Raji (cell line): Measurements from ENCODE around the gene PHLDA3.

Experiments
- POLR2A ChIP-seq: IDR thresholded peaks from 2 replicates; pipeline ENCODE4 v1.6.1; 2011; ENCODE audit warnings: low read depth, low read length, control low read depth; ENCODE audit not compliant: insufficient read depth

Gene PHLDA3

DNA sequence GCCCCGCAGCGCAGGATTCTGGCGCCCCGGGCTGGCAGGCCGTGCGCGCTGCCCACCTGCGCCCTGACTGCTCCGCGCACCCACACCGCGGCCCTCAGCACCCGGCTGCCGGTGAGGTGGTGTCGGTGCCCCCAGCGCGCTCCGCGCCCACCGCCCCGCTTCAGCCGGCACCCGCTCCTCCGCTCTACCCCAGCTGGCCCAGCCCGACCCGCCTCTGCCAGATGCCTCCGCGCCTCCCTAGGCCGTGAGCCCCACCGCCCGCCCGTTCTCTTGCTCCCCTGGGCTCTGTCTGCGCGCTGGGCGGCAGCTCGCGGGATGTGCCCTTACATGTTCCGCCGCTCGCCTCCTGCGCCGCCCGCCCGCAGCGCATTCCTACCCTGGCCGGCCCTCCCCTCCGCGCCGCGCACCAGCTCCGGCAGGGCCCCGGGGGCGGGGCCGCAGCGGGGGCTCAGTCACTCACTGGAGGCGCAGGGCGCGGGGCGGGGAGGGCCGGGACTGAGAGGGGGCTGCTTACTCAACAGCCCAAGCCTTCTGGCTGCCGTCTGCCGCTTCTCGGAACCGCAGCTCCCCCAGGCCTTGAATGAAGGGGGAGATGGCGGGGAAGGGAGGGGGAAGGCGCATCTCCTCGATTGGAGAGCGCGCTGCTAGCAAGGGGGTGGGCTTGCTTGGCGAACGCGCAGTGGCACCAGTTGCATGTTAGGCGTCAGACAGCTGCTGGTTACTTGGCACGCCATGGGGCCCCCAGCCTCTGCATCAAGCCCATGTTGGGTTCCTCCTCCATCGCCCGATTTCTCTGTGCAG, at the start of gene PHLDA3:
Gene PHLDA3 (minus strand): TSS at position 345 of the 801 bp plus-strand sequence. CDS start 402 bp downstream, outside the sequence.
- no peak for TF ChIP-seq POLR2A

DNA sequence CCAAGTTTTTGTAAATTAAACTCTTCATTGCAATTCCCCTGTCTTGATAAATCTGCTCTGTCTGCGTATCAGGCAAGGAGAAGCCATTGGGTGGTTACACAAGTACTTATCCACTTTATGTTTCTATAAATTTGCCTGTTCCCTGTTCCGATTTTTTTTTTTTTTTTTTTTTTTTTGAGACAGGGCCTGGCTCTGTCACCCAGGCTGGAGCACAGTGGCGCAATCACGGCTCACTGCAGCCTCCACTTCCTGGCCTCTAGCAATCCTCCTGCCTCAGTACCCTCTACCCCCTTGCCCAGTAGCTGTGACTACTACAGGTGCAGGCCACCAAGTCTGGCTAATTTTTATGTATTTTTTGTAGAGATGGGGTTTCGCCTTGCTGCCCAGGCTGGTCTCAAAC, 49.1 kb upstream of the PHLDA3 start:
- no peak for TF ChIP-seq POLR2A

DNA sequence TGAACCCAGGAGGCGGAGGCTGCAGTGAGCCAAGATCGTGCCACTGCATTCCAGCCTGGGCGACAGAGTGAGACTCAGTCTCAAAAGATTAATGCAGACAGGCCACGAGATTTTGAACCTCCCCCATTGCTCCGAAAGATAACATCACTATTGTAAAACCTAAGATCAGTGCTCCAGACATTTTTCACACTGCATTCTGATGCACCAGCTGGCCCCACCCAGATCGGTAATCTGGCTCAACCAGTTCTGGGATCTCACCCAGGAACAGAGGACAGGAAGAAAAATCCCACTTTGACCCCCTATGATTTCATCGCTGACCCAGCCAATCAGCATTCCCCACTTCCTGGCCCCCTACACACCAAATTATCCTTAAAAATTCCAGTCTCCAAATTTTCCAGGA, 48.6 kb upstream of the PHLDA3 start:
- no peak for TF ChIP-seq POLR2A

DNA sequence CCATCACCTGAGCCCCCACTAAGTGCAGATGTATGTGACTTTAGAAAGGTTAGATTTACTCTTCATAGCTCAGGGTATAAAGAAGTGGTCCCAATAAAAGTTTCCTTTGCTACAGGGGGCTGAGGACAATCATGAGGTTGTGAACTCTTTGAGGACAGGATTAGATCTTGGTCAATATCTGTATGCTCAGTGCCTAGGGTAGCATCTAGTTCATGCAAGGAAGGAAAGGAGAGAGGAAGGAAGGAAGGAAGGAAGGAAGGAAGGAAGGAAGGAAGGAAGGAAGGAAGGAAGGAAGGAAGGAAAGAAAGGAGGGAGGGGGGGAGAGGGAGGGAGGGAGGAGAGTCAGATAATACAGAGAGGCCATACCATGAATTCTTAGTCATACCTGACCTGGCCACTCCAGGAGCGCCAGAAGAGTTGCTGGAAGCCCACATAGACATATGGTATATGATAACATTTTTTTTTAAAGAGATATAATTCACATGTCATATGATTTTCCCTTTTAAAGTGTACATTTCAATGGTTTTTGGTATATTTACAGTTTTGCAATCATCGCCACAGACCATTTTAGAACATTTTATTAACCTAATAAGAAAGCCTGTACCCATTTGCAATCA, 47.6 kb upstream of the PHLDA3 start:
- TF ChIP-seq POLR2A, result no peak

DNA sequence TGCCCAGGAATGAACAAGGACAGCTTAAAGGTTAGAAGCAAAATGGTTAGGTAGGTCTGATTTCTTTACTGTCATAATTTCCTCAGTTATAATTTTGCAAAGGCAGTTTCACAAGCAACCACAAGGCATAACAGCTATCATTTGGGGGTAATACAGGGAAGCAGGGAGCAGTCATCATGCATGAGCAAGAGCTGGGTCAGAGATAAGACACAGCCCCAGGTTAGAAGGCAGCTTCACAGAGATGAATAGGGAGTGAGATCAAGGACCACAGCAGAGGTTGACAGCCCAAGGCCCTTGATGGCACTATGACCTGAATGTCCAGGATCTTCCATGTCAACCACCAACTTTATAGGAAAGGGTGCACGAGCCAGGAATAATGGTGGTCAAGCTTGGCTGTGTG, 46.9 kb upstream of the PHLDA3 start:
- no peak for TF ChIP-seq POLR2A

DNA sequence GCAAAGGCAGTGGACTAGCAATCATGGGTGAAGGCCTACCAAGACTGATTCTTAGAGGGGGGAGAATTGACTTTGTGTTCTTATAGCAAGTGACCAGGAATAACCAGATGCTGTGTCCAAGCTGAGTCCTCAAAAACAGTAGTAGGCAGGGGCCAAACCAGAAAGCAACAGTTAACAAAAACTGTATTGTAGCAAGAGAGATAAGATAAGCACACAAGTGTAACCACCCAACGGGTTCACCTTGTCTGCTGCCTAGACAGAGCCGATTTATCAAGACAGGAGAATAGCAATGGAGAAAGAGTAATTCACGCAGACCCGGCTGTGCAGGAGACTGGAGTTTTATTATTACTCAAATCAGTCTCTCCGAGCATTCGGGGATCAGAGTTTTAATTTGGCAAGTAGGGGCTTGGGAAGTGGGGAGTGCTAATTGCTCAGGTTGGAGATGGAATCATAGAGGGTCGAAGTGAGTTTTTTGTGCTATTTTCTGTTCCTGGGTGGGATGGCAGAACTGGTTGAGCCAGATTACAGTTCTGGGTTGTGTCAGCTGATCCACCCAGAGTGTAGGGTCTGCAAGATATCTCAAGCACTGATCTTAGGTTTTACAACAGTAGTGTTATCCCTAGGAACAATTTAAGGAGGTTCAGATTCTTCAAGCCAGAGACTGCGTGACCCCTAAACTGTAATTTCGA, 46.2 kb upstream of the PHLDA3 start:
- no peak for TF ChIP-seq POLR2A

DNA sequence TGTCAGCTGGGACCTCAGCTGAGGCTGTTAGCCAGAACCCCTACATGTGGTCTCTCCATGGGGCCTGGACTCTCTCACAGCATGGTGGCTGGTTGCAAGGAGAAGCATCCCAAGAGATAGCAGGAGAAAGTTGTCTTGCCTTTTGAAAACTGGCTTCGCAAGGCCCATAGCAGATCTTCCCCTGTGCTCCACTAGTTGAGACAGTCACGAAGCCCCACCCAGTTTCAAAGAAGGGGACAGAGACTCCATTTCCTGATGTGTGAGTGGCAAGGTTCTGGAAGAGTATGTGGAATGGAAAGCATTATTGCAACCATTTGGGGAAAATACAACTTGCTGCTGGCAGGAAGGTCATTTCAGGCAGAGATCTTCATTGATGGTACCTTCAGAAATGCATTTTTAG, 45.5 kb upstream of the PHLDA3 start:
- no peak for TF ChIP-seq POLR2A

DNA sequence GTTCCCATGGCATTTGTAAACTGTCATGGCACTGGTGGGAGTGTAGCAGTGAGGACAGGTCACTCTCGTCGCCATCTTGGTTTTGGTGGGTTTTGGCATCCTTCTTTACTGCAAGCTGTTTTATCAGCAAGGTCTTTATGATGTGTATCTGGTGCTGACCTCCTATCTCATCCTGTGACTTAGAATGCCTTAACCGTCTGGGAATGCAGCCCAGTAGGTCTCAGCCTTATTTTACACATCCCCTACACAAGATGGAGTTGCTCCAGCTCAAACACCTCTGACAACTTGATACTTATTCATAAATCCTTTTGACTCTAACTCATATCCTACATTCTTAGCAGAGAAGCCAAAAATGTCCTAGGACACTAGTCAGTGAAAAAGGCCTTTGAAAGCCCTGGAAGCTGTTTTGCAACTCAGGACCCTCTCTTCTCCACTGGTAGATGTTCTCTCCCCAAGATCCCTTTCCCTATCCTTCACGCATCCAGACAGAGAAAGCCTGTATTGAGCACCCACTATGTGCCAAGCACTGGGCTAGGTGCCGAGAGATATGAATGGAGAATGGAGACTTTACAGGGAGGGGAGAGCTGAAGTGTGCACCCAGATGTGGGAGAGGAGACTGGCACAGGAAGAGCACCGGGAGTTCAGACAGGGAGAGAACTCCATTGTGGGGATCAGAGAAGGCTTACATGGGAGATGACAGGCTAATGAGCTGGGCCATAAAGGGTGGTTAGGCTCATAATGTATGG, 44.7 kb upstream of the PHLDA3 start:
- no peak for TF ChIP-seq POLR2A

DNA sequence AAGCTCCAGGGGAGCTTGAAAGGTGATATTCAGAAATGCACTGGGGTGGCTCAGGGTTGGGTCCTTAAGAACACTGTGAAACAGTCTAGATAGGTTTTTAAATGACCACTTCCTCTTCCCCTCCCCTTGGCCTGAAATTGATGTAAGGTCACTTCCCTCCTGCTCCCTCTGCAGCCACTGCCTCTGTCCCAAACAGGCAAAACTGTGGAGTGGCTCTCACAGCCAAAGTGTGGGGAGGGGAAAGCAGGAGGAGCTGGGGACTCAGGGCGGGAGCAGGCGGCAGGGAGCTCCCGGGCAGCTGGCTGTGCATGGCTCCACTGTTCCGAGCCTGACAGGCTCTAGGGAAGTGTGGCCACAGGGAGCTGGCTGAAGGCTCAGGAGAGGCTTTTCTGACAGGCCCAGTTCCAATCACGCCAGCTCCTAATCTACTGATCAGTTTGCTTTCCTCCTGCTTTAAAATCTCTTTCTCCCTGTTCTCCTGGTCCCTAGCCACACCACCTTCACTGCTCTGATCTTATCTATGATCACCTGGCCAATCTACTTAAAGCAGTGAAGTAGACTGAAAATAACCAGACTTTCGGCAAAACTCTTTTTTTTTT, 43.1 kb upstream of the PHLDA3 start:
- TF ChIP-seq POLR2A, result no peak

DNA sequence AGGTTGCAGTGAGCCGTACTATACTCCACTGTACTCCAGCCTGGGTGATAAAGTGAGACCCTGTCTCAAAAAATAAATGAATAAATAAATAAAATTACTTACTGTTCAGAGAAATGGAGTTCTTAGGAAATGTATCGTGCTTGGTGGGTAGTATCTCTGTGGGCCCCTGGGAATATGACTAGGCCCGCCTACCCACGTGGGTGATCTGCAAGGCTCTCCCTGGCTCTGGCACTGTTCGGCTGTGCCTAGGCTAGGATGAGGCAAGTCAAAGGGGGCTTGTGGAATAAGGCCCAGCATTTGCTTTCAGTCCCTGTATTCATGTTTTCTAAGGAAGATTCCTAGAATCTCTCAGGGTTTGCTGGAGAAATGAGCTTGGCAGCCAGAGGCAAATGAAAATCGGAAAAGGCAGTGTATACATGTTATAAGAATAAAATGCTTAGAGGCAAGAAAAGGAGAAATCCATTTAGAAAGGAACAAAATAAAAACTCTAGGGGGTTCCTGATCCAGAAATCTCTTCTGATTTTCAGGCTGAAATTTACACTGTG, 42.5 kb upstream of the PHLDA3 start:
- TF ChIP-seq POLR2A, result no peak

DNA sequence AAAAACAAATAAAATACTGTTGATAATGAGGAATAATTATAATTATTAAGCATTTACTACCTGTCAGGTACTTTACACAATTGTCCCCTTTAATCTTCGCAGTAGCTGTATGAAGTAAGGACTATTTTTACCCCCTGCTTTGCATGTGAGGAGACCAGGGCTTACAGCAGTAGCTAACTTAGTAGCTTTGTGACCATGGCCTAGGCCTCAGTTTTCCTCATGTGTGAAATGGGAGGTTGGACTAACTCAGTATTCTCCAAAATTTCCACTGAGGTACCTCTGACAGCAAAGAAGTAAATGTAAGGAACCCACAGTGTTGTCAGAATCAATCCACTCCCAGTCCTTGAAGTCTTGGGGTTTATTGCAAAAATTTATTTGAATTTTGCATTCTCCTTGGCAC, 41.7 kb upstream of the PHLDA3 start:
- 0 out of 2 replicates have a peak, but pooled peaks have one; percentile 37 for TF ChIP-seq POLR2A

DNA sequence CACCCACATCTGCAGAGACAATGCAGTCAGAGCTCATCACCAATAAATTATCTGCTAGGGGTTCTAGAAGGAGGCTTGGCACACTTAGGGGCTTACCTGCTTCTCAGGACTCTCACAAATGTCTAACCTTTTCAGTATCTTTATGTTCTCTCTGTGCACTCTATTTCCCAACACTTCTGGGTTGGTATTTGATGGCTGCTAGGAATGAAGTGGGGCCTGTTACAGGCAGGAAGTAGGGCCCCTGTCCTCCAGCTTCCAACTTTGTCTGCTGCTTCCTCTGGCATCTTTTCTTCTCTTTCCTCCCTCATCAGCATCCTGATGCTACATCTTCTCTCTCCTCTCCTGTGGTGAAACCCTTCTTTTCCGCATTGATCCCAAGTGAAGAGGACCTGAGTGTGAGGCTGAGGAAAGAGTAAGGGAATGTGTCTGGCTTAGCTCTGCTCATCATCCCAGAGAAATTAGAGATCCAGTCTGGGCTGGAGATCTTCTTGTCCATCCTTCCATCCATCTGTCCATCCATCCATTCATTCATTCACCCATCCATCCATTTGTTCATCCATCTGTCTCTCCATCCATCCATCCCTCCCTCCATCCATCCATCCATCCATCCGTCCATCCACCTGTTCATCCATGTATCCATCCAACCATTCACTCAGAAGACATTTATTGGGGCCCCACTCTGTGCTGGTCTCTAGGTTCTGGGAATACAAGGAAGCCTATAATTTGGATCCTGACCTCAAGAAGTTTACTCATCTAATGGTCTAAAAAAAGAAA, 40.8 kb upstream of the PHLDA3 start:
- TF ChIP-seq POLR2A, result no peak

DNA sequence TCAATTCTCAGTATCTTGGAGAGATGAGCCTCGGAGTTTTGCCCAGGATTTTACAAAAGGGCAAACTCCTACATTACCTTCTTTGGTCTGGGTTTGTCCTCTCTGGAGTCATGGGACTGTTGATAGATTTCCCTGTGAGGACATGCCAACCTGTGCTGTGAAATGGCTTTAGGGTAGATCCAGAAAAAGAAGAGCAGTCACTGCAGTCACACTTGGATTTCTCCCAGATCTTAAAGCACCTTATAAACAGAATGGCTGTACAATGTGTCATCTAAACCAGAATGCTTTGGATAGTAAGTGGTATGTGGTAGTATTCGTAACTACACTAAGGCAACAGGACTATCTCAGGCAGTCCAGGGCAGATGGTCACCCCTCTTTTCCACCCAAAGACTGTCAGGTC, 39.8 kb upstream of the PHLDA3 start:
- no peak for TF ChIP-seq POLR2A

DNA sequence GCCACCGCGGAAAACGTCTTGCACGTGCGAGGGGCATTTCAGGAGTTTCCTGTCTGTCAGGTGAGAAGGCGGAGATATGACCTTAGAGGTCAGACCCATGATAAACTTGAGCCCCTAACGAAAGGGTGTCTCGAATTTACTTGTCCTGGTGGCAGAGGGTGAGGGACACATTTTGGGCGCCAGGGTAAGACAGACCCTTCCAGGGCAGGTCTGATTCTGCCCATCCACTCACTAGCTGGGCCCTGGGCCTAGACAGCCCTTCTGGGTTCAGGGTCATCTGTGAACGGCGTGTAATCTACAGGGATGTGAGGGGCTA, 38.3 kb upstream of the PHLDA3 start:
- TF ChIP-seq POLR2A, result no peak
